Upper lobe of left lung (tissue), 4 donors: Measurements from ENCODE around the gene RENBP.

Experiments used
- CTCF ChIP-seq, 6 experiments: fragments of 450-650 bp in 4 of 6; fragments of 200-600 bp in 2 of 6; sonication (generic) in 2 of 6; IDR thresholded peaks; one replicate each; pipeline ENCODE4 v1.5.1; 2016 to 2019; ENCODE audit warnings: antibody characterized with exemption in 6 of 6
- POLR2AphosphoS5 ChIP-seq, 2 donors: sonication (generic); formaldehyde crosslinking; IDR thresholded peaks; one replicate each; pipeline ENCODE4 v1.5.1; 2017; ENCODE audit warnings: antibody characterized with exemption in 2 of 2

- TF ChIP-seq POLR2AphosphoS5 (IDR thresholded peaks at IDR 0.05) (no peak), CTCF (IDR thresholded peaks at IDR 0.05) (no peak)
Measured at GRCh38 chrX:153910446-153910845, 34.0 kb downstream of the RENBP start.
